ENCODE measurements around the gene PJVK. TPM values are rescaled to one million over a fixed set of nuclear protein-coding genes. Genes with fewer than 3 reads are reported as not detected.

Gene PJVK
- total and polyA plus RNA-seq, 2 of the 13 experiments (the other 11 are each of a cell fraction or from before 2014, with no cell fraction given), result 1.2 to 2.6 TPM

DNA sequence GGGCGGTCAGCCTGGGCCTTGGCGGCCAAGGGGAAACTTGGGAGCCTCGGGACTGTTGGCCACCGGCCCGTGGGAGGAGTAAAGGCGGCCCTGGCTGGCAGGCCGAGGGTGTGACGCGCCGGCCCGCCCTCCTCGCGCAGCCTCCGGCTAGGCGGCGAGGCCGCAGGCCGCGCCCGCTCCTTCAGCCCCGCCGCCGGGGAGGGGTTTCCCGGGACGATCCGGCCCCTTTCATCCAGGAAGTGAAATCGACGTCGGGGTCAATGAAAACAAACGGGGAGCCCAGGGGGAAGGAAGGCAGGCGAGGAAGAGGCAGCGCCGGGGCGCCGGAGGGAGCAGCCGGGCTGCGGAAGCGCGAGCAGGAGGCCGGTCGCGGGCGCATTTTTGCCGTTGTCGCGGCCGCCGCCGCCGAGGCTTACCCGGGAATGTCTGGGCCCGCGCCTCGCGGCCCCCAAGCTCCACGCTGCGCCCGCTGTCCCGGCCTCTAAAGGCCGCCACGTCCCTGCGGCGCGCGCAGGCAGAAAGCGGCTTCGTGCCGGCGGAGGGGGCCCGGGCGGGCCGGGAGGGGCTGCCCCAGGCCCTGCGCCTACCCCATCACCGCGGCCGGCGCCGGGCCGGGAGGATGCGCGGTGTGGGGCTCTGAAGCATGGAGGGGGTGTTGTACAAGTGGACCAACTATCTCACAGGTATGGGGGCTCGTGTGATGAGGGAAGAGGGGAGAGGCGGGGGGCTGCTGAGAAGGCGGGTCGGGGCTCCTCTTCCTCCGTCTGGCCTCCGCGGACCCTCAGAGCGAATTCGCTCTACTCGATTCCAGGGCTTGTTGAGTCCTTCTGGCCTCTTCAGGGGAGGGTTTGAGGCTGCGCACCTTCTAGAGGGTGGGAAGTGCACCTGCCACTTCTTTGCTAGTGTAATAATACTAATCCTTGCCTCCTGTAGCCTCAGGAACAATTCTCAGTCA lies 29.3 kb downstream of the PJVK start, which contains the start of gene PLEKHA3 (continued):
- no peak for TF ChIP-seq ZNF34 (CRISPR knock-in tag; IDR thresholded peaks at IDR 0.05; ENCODE audit: borderline replicate concordance)
- TF ChIP-seq, protein P1, sequence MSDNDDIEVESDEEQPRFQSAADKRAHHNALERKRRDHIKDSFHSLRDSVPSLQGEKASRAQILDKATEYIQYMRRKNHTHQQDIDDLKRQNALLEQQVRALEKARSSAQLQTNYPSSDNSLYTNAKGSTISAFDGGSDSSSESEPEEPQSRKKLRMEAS (IDR thresholded peaks at IDR 0.05), result peak; percentile 67
- TF ChIP-seq ZSCAN29 (CRISPR knock-in tag; conservative IDR thresholded peaks at IDR 0.05), result peak; percentile 7; the same call in 1 of the 2 replicates
- peak; percentile 88 for TF ChIP-seq CCDC6 (CRISPR knock-in tag; IDR thresholded peaks at IDR 0.05)
- TF ChIP-seq ZNF549 (CRISPR knock-in tag; IDR thresholded peaks at IDR 0.05), result no peak
- TF ChIP-seq TIGD3 (CRISPR knock-in tag; IDR thresholded peaks at IDR 0.05; ENCODE audit: borderline replicate concordance), result no peak; the same call in 1 of the 2 replicates
- no peak for TF ChIP-seq EHMT2 (IDR thresholded peaks at IDR 0.05; ENCODE audit: borderline replicate concordance, low read depth, low read length)
- no peak for TF ChIP-seq MIER3 (CRISPR knock-in tag; IDR thresholded peaks at IDR 0.05; ENCODE audit: borderline replicate concordance)
- no peak for TF ChIP-seq SRF (IDR thresholded peaks at IDR 0.05; ENCODE audit: low read depth, low read length)
- TF ChIP-seq, protein P2, sequence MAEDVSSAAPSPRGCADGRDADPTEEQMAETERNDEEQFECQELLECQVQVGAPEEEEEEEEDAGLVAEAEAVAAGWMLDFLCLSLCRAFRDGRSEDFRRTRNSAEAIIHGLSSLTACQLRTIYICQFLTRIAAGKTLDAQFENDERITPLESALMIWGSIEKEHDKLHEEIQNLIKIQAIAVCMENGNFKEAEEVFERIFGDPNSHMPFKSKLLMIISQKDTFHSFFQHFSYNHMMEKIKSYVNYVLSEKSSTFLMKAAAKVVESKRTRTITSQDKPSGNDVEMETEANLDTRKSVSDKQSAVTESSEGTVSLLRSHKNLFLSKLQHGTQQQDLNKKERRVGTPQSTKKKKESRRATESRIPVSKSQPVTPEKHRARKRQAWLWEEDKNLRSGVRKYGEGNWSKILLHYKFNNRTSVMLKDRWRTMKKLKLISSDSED (CRISPR knock-in tag; IDR thresholded peaks at IDR 0.05), result no peak
- TF ChIP-seq, protein P3, sequence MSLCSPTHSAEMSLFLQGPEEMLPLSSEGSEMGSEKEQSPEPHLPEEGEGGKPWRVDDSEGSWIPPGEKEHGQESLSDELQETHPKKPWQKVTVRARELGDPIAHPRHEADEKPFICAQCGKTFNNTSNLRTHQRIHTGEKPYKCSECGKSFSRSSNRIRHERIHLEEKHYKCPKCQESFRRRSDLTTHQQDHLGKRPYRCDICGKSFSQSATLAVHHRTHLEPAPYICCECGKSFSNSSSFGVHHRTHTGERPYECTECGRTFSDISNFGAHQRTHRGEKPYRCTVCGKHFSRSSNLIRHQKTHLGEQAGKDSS (CRISPR knock-in tag; IDR thresholded peaks at IDR 0.05; ENCODE audit: borderline replicate concordance, low read depth), result 0 out of 2 replicates have a peak, but pooled peaks have one; percentile 78
- no peak; the same call in 1 of the 2 replicates for TF ChIP-seq ZNF510 (CRISPR knock-in tag; IDR thresholded peaks at IDR 0.05; ENCODE audit: low read depth)
- TF ChIP-seq, protein P4, sequence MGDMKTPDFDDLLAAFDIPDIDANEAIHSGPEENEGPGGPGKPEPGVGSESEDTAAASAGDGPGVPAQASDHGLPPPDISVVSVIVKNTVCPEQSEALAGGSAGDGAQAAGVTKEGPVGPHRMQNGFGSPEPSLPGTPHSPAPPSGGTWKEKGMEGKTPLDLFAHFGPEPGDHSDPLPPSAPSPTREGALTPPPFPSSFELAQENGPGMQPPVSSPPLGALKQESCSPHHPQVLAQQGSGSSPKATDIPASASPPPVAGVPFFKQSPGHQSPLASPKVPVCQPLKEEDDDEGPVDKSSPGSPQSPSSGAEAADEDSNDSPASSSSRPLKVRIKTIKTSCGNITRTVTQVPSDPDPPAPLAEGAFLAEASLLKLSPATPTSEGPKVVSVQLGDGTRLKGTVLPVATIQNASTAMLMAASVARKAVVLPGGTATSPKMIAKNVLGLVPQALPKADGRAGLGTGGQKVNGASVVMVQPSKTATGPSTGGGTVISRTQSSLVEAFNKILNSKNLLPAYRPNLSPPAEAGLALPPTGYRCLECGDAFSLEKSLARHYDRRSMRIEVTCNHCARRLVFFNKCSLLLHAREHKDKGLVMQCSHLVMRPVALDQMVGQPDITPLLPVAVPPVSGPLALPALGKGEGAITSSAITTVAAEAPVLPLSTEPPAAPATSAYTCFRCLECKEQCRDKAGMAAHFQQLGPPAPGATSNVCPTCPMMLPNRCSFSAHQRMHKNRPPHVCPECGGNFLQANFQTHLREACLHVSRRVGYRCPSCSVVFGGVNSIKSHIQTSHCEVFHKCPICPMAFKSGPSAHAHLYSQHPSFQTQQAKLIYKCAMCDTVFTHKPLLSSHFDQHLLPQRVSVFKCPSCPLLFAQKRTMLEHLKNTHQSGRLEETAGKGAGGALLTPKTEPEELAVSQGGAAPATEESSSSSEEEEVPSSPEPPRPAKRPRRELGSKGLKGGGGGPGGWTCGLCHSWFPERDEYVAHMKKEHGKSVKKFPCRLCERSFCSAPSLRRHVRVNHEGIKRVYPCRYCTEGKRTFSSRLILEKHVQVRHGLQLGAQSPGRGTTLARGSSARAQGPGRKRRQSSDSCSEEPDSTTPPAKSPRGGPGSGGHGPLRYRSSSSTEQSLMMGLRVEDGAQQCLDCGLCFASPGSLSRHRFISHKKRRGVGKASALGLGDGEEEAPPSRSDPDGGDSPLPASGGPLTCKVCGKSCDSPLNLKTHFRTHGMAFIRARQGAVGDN (CRISPR knock-in tag; IDR thresholded peaks at IDR 0.05), result peak; percentile 95
- TF ChIP-seq NR2C2 (CRISPR knock-in tag; IDR thresholded peaks at IDR 0.05; ENCODE audit: borderline replicate concordance), result peak; percentile 98
- TF ChIP-seq, protein P5, sequence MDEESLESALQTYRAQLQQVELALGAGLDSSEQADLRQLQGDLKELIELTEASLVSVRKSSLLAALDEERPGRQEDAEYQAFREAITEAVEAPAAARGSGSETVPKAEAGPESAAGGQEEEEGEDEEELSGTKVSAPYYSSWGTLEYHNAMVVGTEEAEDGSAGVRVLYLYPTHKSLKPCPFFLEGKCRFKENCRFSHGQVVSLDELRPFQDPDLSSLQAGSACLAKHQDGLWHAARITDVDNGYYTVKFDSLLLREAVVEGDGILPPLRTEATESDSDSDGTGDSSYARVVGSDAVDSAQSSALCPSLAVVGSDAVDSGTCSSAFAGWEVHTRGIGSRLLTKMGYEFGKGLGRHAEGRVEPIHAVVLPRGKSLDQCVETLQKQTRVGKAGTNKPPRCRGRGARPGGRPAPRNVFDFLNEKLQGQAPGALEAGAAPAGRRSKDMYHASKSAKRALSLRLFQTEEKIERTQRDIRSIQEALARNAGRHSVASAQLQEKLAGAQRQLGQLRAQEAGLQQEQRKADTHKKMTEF (CRISPR knock-in tag; IDR thresholded peaks at IDR 0.05), result peak; percentile 79
- TF ChIP-seq SIX4 (CRISPR knock-in tag; IDR thresholded peaks at IDR 0.05), result no peak
- TF ChIP-seq ZNF24 (IDR thresholded peaks at IDR 0.05), result 0 out of 2 replicates have a peak, but pooled peaks have one; percentile 40
- no peak for TF ChIP-seq KDM1A (CRISPR knock-in tag; IDR thresholded peaks at IDR 0.05)
- 0 out of 2 replicates have a peak, but pooled peaks have one; percentile 17 for TF ChIP-seq ZNF629 (CRISPR knock-in tag; conservative IDR thresholded peaks at IDR 0.05)
